Astrocyte of the spinal cord (primary cell): ENCODE data around the gene DSCAML1.

ENCODE experiments used
- DNase-seq: peaks from one replicate; pipeline ENCODE4 v3.0.0; 2011; ENCODE audit warnings: low read depth, low spot score
- H3K4me3 ChIP-seq: 2 replicates; pipeline ENCODE4 v1.5.1; 2011; ENCODE audit warnings: low read depth, mild to moderate bottlenecking, low read length, moderate library complexity
- in situ Hi-C: cut with HindIII; loops from 2 replicates; pipeline ENCODE4 v1.10.0; 2017; ENCODE audit warnings: low sequenced_read_pairs
- TF ChIP-seq, protein P1 (sequence below): IDR thresholded peaks from 2 replicates; pipeline ENCODE4 v1.5.1; 2012; ENCODE audit warnings: low read depth, mild to moderate bottlenecking, low read length, inconsistent platforms

DSCAML1 gene

DNA sequence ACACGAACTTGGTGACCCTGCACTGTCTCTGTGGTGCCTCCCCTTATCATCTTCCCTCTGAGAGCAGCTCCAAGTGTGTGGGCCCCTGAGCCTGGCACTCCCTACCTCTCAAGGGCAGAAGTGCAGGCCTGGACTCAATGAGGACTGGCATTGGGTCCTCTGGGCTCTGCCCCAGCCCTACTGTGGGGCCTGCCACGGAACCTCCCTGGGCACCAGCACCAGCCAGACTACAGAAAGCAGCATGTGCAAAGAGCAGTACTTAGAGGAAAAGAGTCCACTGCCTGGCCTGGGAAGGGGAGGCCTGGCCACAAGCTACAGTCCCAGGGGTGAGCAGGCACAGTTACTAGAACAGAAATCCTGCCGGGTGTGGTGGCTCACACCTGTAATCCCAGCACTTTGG, 222.5 kb downstream of the DSCAML1 start:
- DNase-seq = no peak
- TF ChIP-seq, protein P1, sequence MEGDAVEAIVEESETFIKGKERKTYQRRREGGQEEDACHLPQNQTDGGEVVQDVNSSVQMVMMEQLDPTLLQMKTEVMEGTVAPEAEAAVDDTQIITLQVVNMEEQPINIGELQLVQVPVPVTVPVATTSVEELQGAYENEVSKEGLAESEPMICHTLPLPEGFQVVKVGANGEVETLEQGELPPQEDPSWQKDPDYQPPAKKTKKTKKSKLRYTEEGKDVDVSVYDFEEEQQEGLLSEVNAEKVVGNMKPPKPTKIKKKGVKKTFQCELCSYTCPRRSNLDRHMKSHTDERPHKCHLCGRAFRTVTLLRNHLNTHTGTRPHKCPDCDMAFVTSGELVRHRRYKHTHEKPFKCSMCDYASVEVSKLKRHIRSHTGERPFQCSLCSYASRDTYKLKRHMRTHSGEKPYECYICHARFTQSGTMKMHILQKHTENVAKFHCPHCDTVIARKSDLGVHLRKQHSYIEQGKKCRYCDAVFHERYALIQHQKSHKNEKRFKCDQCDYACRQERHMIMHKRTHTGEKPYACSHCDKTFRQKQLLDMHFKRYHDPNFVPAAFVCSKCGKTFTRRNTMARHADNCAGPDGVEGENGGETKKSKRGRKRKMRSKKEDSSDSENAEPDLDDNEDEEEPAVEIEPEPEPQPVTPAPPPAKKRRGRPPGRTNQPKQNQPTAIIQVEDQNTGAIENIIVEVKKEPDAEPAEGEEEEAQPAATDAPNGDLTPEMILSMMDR = no peak
- H3K4me3 ChIP-seq = no peak overlapping the region
- in situ Hi-C loops = no loop called here

DNA sequence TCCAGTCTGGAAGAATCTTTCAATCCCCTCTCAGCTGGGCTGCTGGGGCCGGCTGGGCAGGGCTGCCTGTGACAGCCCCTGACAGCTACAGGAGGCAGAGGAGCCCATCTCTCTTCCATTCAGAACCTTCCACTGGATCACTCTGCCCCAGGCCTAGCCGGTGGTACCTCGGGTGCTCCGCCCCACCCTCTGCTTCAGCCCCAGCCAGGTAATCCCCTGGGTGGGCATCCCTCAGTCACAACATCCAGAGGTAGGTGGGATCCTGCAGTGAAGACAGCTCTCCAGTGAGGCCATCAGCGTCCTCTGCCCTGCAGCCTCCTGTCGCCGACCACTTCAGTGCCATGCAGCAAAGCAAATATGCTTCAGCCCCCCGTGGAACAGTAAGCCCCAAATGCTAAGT, 223.7 kb downstream of the DSCAML1 start:
- TF ChIP-seq, protein P1 = no peak
- no peak for DNase-seq
- in situ Hi-C loops = no loop called here
- H3K4me3 ChIP-seq = no peak overlapping the region

DNA sequence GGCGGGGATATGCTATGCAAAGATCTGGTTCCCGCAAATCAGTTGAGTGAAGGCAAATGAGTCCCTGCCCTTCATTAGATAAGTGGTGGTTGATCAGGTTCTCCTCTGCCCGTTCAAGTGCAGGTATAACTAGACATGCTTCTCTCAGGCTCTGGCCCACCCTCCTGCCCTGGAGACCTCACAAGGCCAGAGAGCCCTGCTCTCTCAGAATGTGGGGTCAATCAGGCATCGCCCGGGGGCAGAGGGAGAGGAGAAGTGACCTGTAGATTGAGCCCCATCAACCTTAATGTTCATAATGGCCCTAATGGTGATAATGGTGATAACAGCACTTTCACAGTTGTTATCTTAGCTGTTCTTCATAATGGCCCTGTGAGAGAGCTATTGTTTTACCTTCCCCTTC, 224.3 kb downstream of the DSCAML1 start:
- H3K4me3 ChIP-seq = no peak overlapping the region
- in situ Hi-C loops = no loop called here
- TF ChIP-seq, protein P1 = no peak
- DNase-seq = no peak

DNA sequence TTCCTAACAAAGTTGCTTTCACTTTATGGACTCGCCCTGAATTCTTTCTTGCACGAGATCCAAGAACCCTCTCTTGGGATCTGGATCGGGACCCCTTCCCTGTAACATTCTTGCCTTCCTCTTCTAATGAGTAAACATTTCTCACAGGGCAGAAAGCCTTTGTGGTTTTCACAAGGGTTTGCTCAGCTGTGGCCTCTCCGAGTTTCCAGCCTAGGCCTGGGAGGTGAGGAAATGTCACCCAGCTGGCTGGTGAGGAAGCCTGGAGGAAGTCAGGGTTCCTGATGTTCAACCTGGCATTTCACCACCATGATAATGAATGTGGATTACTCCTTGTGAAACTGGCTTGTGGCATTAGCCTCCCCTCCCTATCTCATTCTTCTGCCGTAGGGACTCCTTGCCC, 224.9 kb downstream of the DSCAML1 start:
- in situ Hi-C loops = no loop called here
- H3K4me3 ChIP-seq = no peak overlapping the region
- TF ChIP-seq, protein P1 = no peak
- no peak for DNase-seq

DNA sequence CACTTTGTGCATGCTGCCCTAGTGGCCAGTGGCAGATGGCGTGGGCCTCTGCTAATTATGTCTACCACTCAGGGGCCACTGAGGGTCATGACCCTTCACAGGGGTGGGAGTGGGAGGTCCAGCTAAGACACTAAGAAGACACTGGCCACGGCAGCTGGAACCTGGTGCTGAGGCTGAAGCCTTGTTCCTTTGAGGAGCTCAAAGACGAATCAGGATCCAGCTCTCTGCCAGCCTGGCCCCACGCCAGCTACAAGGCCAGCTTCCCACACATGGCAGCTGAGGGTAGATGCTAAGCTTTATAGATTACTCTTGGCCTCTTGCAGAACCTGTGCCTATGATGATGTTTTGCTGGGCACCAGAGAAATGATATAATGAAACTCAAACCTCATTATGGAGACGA, 226.3 kb downstream of the DSCAML1 start:
- H3K4me3 ChIP-seq = no peak overlapping the region
- TF ChIP-seq, protein P1 = no peak
- in situ Hi-C loops = no loop called here
- DNase-seq = no peak

GRCh38 chr11:117569911-117570310, 227.1 kb downstream of the DSCAML1 start:
- no peak overlapping the region for H3K4me3 ChIP-seq
- TF ChIP-seq, protein P1 = no peak
- in situ Hi-C loops = no loop called here
- no peak for DNase-seq

DNA sequence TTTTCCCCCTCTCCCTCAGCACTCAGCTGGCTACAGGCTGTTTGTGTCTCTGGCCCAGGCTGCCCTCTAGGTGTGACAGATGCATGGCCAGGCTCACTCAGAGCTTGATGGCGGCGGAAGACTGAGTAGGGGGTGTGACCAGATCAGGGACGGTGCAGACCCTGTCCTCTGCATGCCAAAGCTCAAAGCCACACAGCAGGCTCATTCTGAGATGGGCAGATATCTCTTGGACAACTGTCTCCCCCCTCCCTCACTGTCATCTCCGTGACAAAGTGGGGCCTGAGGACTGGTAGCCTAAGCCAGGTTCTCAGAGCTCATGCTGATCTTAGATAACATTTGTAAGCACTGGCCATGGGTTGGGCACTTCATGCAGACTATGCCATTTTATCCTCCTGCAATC, 231.3 kb downstream of the DSCAML1 start:
- no peak for DNase-seq
- in situ Hi-C loops = no loop called here
- TF ChIP-seq, protein P1 = no peak
- H3K4me3 ChIP-seq = no peak overlapping the region
